DND-41 (cell line): ENCODE measurements around the gene CPE.

Experiments
- ATAC-seq: fragments of 200-7000 bp; cut with Tn5 transposase; 3 replicates; pipeline ENCODE4 v1.9.1; 2021; ENCODE audit warnings: low read depth; ENCODE audit not compliant: insufficient read depth
- DNase-seq: peaks from one replicate; pipeline ENCODE4 v3.0.0-alpha.2; 2020
- H2AFZ ChIP-seq: 2 replicates; pipeline ENCODE4 v1.6.0; 2012; ENCODE audit warnings: low read depth, low read length
- H3K27ac ChIP-seq: 2 replicates; pipeline ENCODE4 v1.5.1; 2012; ENCODE audit warnings: low read length, inconsistent platforms
- H3K27me3 ChIP-seq: fragments of 200-600 bp; sonication (generic); 2 replicates; pipeline ENCODE4 v1.6.0; 2012; ENCODE audit warnings: low read length, mild to moderate bottlenecking, inconsistent platforms; ENCODE audit not compliant: insufficient read depth, poor library complexity
- H3K36me3 ChIP-seq: 2 replicates; pipeline ENCODE4 v1.5.1; 2012; ENCODE audit warnings: low read length, inconsistent platforms; ENCODE audit not compliant: insufficient read depth
- H3K4me1 ChIP-seq: 2 replicates; pipeline ENCODE4 v1.5.1; 2012; ENCODE audit warnings: mild to moderate bottlenecking, low read length; ENCODE audit not compliant: insufficient read depth
- H3K4me2 ChIP-seq: 2 replicates; pipeline ENCODE4 v1.6.0; 2012; ENCODE audit warnings: mild to moderate bottlenecking, moderate library complexity, low read length, inconsistent platforms; ENCODE audit not compliant: insufficient read depth
- H3K4me3 ChIP-seq, 2 experiments: fragments of 200-600 bp in 1 of 2; shearing (Covaris generic) in 1 of 2; 2 replicates each; pipeline ENCODE4 v1.5.1; 2012 to 2016; ENCODE audit warnings: inconsistent platforms in 2 of 2, low read length in 2 of 2, mild to moderate bottlenecking in 2 of 2, low read depth in 1 of 2, moderate library complexity in 1 of 2
- H3K79me2 ChIP-seq: 2 replicates; pipeline ENCODE4 v1.6.0; 2012; ENCODE audit warnings: low read length, inconsistent platforms; ENCODE audit not compliant: insufficient read depth
- H3K9ac ChIP-seq: 2 replicates; pipeline ENCODE4 v1.6.0; 2012; ENCODE audit warnings: low read depth, mild to moderate bottlenecking, inconsistent platforms, low read length, moderate library complexity
- H3K9me3 ChIP-seq: 2 replicates; pipeline ENCODE4 v1.5.1; 2012; ENCODE audit warnings: low read length, moderate library complexity, mild to moderate bottlenecking, inconsistent platforms; ENCODE audit not compliant: insufficient read depth, severe bottlenecking
- H4K20me1 ChIP-seq: 2 replicates; pipeline ENCODE4 v1.6.0; 2012; ENCODE audit warnings: low read length; ENCODE audit not compliant: insufficient read depth
- EZH2 ChIP-seq: IDR thresholded peaks from 3 replicates; pipeline ENCODE4 v1.6.1; 2012; ENCODE audit warnings: borderline replicate concordance, low read depth, mild to moderate bottlenecking, moderate library complexity, low read length, inconsistent platforms; ENCODE audit not compliant: severe bottlenecking
- TF ChIP-seq, protein P1 (sequence below): IDR thresholded peaks from 2 replicates; pipeline ENCODE4 v1.5.1; 2012; ENCODE audit warnings: borderline replicate concordance, low read length, moderate library complexity, mild to moderate bottlenecking; ENCODE audit not compliant: poor library complexity, severe bottlenecking; ENCODE audit errors: extremely low read depth

Gene CPE

DNA sequence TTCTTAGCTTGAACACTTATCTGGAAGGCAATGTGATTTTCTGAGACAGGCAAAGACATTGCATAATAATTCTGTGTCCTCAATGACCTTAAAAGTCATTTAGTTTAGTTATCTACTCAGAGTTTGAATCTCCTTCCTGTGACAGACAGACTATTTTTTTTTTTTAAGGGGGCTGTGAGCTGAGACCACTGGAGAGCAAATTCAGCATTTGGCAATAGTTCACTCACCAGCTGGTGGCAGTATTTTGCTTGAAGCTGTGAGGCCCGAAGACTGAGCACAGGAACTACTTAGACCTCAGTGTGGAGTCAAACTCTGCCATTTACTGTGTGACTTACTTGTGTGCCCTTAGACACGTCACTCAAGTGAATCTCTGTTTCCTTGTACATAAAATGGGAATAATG is 22.9 kb upstream of the CPE start:
- H3K27ac ChIP-seq, result no peak overlapping the region
- H3K79me2 ChIP-seq, result no peaks in the 10 kb centered on the region
- no peak overlapping the region for H3K4me3 ChIP-seq
- H2AFZ ChIP-seq, result no peak overlapping the region
- H3K4me2 ChIP-seq, result no peak overlapping the region
- DNase-seq, result peak; percentile 39
- no peaks in the 10 kb centered on the region for H4K20me1 ChIP-seq
- H3K27me3 ChIP-seq, result peaks cover 10% of the 10 kb centered on the region
- TF ChIP-seq, protein P1, sequence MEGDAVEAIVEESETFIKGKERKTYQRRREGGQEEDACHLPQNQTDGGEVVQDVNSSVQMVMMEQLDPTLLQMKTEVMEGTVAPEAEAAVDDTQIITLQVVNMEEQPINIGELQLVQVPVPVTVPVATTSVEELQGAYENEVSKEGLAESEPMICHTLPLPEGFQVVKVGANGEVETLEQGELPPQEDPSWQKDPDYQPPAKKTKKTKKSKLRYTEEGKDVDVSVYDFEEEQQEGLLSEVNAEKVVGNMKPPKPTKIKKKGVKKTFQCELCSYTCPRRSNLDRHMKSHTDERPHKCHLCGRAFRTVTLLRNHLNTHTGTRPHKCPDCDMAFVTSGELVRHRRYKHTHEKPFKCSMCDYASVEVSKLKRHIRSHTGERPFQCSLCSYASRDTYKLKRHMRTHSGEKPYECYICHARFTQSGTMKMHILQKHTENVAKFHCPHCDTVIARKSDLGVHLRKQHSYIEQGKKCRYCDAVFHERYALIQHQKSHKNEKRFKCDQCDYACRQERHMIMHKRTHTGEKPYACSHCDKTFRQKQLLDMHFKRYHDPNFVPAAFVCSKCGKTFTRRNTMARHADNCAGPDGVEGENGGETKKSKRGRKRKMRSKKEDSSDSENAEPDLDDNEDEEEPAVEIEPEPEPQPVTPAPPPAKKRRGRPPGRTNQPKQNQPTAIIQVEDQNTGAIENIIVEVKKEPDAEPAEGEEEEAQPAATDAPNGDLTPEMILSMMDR, result peak; percentile 62
- no peak for TF ChIP-seq EZH2
- no peak overlapping the region for H3K9ac ChIP-seq
- no peaks in the 10 kb centered on the region for H3K9me3 ChIP-seq
- ATAC-seq, result peak; percentile 74
- no peaks in the 10 kb centered on the region for H3K4me1 ChIP-seq
- H3K36me3 ChIP-seq, result no peaks in the 10 kb centered on the region

DNA sequence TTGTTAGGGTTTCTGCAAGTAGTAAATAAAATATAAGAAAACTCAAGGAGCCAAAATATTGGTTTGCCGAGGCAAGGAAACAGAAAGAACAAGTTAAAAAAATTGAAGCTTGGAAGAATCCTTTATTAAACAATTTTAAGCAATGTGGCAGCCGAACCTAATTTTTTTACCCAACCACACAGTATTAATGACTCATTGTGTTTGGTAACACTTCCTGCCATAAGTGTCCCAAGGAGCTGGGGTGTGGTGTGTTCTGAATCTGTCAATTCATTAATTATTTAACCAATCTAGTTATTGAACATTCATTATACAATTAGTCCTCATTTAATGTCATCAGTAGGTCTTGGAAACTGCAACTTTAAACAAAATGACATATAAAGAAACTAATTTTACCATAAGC is 19.3 kb upstream of the CPE start:
- Histone ChIP-seq H3K79me2 (no peaks in the 10 kb centered on the region), H3K4me1 (no peaks in the 10 kb centered on the region), H3K27ac (no peak overlapping the region), H4K20me1 (no peaks in the 10 kb centered on the region), H3K9me3 (no peaks in the 10 kb centered on the region), H3K9ac (no peak overlapping the region), H3K4me2 (no peak overlapping the region), H3K27me3 (peaks cover 16% of the 10 kb centered on the region), H2AFZ (no peak overlapping the region), H3K4me3 (no peak overlapping the region), H3K36me3 (no peaks in the 10 kb centered on the region)
- TF ChIP-seq, protein P1, result no peak
- TF ChIP-seq EZH2, result no peak
- no peak for DNase-seq
- ATAC-seq, result no peak

DNA sequence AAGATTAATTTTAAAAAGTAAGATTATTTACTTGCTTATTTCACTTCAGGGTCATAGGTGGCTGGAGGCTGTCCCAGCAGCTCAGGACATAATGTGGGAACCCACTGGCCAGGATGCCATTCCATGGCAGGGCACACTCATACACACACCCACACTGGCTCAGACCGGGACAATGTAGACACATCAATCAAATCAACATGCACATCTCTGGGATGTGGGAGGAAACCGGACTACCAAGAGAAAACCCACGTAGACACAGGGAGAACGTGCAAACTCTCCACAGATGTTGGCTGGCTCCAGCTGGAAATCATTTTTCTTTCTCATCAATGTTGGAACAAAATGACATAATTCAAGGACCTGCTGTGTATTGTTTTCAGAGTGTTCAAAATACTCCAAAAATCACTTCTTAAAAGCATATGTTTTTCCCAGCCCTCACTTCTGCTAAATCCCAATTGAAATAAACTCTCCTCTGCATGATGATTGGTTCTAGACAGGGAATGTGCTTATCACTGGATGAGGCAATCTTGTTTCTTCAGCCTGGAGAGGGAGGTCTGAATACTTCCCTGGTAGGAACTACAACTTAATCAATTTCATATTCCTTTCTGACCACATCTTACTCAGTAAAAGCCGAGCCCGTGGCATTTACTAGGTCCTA is 18.6 kb upstream of the CPE start:
- Histone ChIP-seq H4K20me1 (no peaks in the 10 kb centered on the region), H3K27me3 (peaks cover 22% of the 10 kb centered on the region), H3K9me3 (no peaks in the 10 kb centered on the region), H2AFZ (no peak overlapping the region), H3K4me2 (no peak overlapping the region), H3K4me3 (no peak overlapping the region), H3K27ac (no peak overlapping the region), H3K9ac (no peak overlapping the region), H3K4me1 (no peaks in the 10 kb centered on the region), H3K36me3 (no peaks in the 10 kb centered on the region), H3K79me2 (no peaks in the 10 kb centered on the region)
- no peak for ATAC-seq
- DNase-seq, result no peak
- TF ChIP-seq EZH2, result no peak
- TF ChIP-seq, protein P1, result no peak
